H1 (cell line): ENCODE results near the gene ASB7. TPM values are rescaled to one million over a fixed set of nuclear protein-coding genes. Genes with fewer than 3 reads are reported as not detected.

Experiments
- CTCF ChIA-PET: fragments of 300-600 bp; sonication (Branson Sonifier 250); formaldehyde crosslinking; loops from one replicate; lab custom pipeline; 2021; ENCODE audit not compliant: partially characterized antibody; lab: Charles Lee
- POLR2A ChIA-PET: fragments of 300-600 bp; sonication (Branson Sonifier 250); formaldehyde crosslinking; loops from one replicate; lab custom pipeline; 2021; ENCODE audit warnings: inconsistent platforms; ENCODE audit not compliant: partially characterized antibody; lab: Charles Lee
- DNase-seq, 2 experiments: peaks; one replicate each; pipeline versions ENCODE4 v3.0.0 to v3.0.0-alpha.2; 2010 to 2022; ENCODE audit warnings: low spot score in 2 of 2, low read depth in 1 of 2, mixed read lengths in 1 of 2
- FAIRE-seq: peaks from 2 replicates; lab custom pipeline; 2011; peaks lifted over from hg19 to GRCh38; lab: Jason Lieb, UNC
- H2AFZ ChIP-seq: 2 replicates; pipeline ENCODE4 v1.8.1; 2012; ENCODE audit warnings: low read length, inconsistent platforms
- H2AK5ac ChIP-seq: 2 replicates; pipeline ENCODE4 v1.6.1; 2013; ENCODE audit warnings: low read depth, low read length
- H2BK120ac ChIP-seq: replicated peaks from 2 replicates; pipeline ENCODE3; 2013; ENCODE audit warnings: low read depth, low read length, inconsistent platforms
- H2BK12ac ChIP-seq: 2 replicates; pipeline ENCODE4 v1.6.1; 2013; ENCODE audit warnings: low read depth, low read length
- H2BK15ac ChIP-seq: 2 replicates; pipeline ENCODE4 v1.6.1; 2013; ENCODE audit warnings: low read length
- H2BK20ac ChIP-seq: 2 replicates; pipeline ENCODE4 v1.6.1; 2013; ENCODE audit warnings: low read length
- H2BK5ac ChIP-seq: 2 replicates; pipeline ENCODE4 v1.6.1; 2013; ENCODE audit warnings: low read depth, low read length
- H3K14ac ChIP-seq: 2 replicates; pipeline ENCODE4 v1.6.1; 2013; ENCODE audit warnings: inconsistent platforms; ENCODE audit not compliant: insufficient read length
- H3K18ac ChIP-seq: 2 replicates; pipeline ENCODE4 v1.6.1; 2013; ENCODE audit warnings: low read length; ENCODE audit errors: extremely low read depth
- H3K23ac ChIP-seq: 2 replicates; pipeline ENCODE4 v1.6.1; 2013; ENCODE audit warnings: inconsistent platforms; ENCODE audit not compliant: insufficient read length
- H3K23me2 ChIP-seq: 2 replicates; pipeline ENCODE4 v1.6.1; 2013; ENCODE audit warnings: low read depth, low read length
- H3K27ac ChIP-seq: 2 replicates; pipeline ENCODE4 v1.6.1; 2011; ENCODE audit warnings: low read depth, low read length, inconsistent platforms
- H3K27me3 ChIP-seq, 4 experiments: replicated peaks in 1 of 4; 1 replicate in 1 of 4; 2 replicates in 3 of 4; pipeline versions ENCODE4 v1.6.1 to v1.8.1; 2011 to 2013; ENCODE audit warnings: low read length in 3 of 4, mild to moderate bottlenecking in 3 of 4, inconsistent platforms in 2 of 4, mixed read lengths in 2 of 4, moderate library complexity in 1 of 4; ENCODE audit not compliant: control insufficient read depth in 3 of 4, insufficient read depth in 3 of 4; ENCODE audit errors: extremely low read depth in 1 of 4
- H3K36me3 ChIP-seq, 4 experiments: 2 replicates each; pipeline versions ENCODE4 v1.6.1 to v1.8.1; 2011 to 2013; ENCODE audit warnings: mild to moderate bottlenecking in 4 of 4, low read length in 3 of 4, moderate library complexity in 2 of 4, control low read depth in 1 of 4, inconsistent platforms in 1 of 4; ENCODE audit not compliant: insufficient read depth in 4 of 4, control insufficient read depth in 2 of 4
- H3K4ac ChIP-seq: replicated peaks from 2 replicates; pipeline ENCODE3; 2013; ENCODE audit warnings: low read length, low read depth, mixed read lengths, inconsistent platforms; ENCODE audit not compliant: insufficient read length
- H3K4me1 ChIP-seq, 4 experiments: replicated peaks in 1 of 4; 1 replicate in 1 of 4; 2 replicates in 3 of 4; pipeline versions ENCODE4 v1.6.1 to v1.8.1; 2011 to 2013; ENCODE audit warnings: low read length in 3 of 4, inconsistent platforms in 2 of 4, mixed read lengths in 1 of 4; ENCODE audit not compliant: insufficient read depth in 4 of 4, control insufficient read depth in 3 of 4
- H3K4me2 ChIP-seq, 2 experiments: 2 replicates each; pipeline versions ENCODE4 v1.6.1 to v1.8.1; 2011 to 2013; ENCODE audit warnings: low read depth in 2 of 2, low read length in 2 of 2, control low read depth in 1 of 2, inconsistent platforms in 1 of 2, mild to moderate bottlenecking in 1 of 2; ENCODE audit not compliant: insufficient read depth in 1 of 2
- H3K4me3 ChIP-seq, 4 experiments: fragments of 200-600, 300-600 bp in 1 of 4; sonication (generic), shearing (Covaris generic), sonication (Bioruptor Twin) in 1 of 4; 2 replicates each; pipeline versions ENCODE4 v1.5.1 to v1.8.1; 2011 to 2016; ENCODE audit warnings: low read length in 4 of 4, low read depth in 3 of 4, control low read depth in 2 of 4, inconsistent platforms in 2 of 4, mild to moderate bottlenecking in 2 of 4, mixed read lengths in 1 of 4, moderate library complexity in 1 of 4; ENCODE audit not compliant: insufficient read depth in 2 of 4; ENCODE audit errors: extremely low read depth in 1 of 4
- H3K56ac ChIP-seq: replicated peaks from 2 replicates; pipeline ENCODE3; 2013; ENCODE audit warnings: low read depth, mild to moderate bottlenecking, mixed read lengths, low read length, inconsistent platforms; ENCODE audit not compliant: insufficient read length
- H3K79me1 ChIP-seq: 2 replicates; pipeline ENCODE4 v1.6.1; 2013; ENCODE audit warnings: low read depth, low read length, control low read depth
- H3K79me2 ChIP-seq, 2 experiments: 2 replicates each; pipeline versions ENCODE4 v1.6.1 to v1.8.1; 2012 to 2013; ENCODE audit warnings: low read length in 2 of 2, mild to moderate bottlenecking in 2 of 2, inconsistent platforms in 1 of 2; ENCODE audit not compliant: insufficient read depth in 2 of 2, control insufficient read depth in 1 of 2
- H3K9ac ChIP-seq, 4 experiments: replicated peaks in 1 of 4; 1 replicate in 1 of 4; 2 replicates in 3 of 4; pipeline versions ENCODE4 v1.6.1 to v1.8.1; 2011 to 2013; ENCODE audit warnings: low read depth in 3 of 4, low read length in 3 of 4, control low read depth in 2 of 4, mild to moderate bottlenecking in 2 of 4, moderate library complexity in 2 of 4, inconsistent platforms in 1 of 4; ENCODE audit errors: extremely low read depth in 1 of 4
- H3K9me3 ChIP-seq, 2 experiments: 2 replicates each; pipeline versions ENCODE4 v1.6.1 to v1.8.1; 2012 to 2013; ENCODE audit warnings: mild to moderate bottlenecking in 2 of 2, moderate library complexity in 2 of 2, control low read depth in 1 of 2, inconsistent platforms in 1 of 2, low read depth in 1 of 2, low read length in 1 of 2, mixed read lengths in 1 of 2; ENCODE audit not compliant: insufficient read depth in 2 of 2
- H4K20me1 ChIP-seq, 2 experiments: replicated peaks in 1 of 2; 2 replicates each; pipeline versions ENCODE3 to v1.8.1; 2011 to 2013; ENCODE audit warnings: inconsistent platforms in 2 of 2, low read length in 2 of 2, mild to moderate bottlenecking in 1 of 2; ENCODE audit not compliant: insufficient read depth in 2 of 2, control insufficient read depth in 1 of 2
- H4K5ac ChIP-seq: 2 replicates; pipeline ENCODE4 v1.6.1; 2013; ENCODE audit warnings: low read length, low read depth, mixed read lengths, inconsistent platforms; ENCODE audit not compliant: insufficient read length
- H4K8ac ChIP-seq: 2 replicates; pipeline ENCODE4 v1.8.0; 2013; ENCODE audit warnings: mild to moderate bottlenecking, moderate library complexity, low read length, inconsistent platforms; ENCODE audit not compliant: insufficient read depth; ENCODE audit errors: extremely low read depth
- H4K91ac ChIP-seq: replicated peaks from 2 replicates; pipeline ENCODE3; 2013; ENCODE audit warnings: low read length, mixed read lengths, inconsistent platforms; ENCODE audit not compliant: insufficient read length
- WGBS, 2 experiments: shearing (Covaris generic) in 1 of 2; methylation state at CpG; one replicate each; pipeline versions ENCODE4 v1.1.6 to v1.1.7; 2013 to 2015; ENCODE audit warnings: low lambda C conversion rate in 2 of 2, mixed read lengths in 2 of 2, inconsistent platforms in 1 of 2, low coverage in 1 of 2, missing lambda C conversion rate in 1 of 2; ENCODE audit not compliant: insufficient replicate concordance in 2 of 2, insufficient coverage in 1 of 2, insufficient read length in 1 of 2; ENCODE audit errors: extremely low coverage in 1 of 2, missing lambda C conversion rate in 1 of 2; 5-methylcytosine and 5-hydroxymethylcytosine counted together
- polyA plus RNA-seq, 7 experiments: library from polyadenylated mRNA; depleted of rRNA in 3 of 7; stranded (reverse) in 5 of 7; unstranded in 2 of 7; fragments of >200 nt in 5 of 7; fragments of 200-250 nt in 2 of 7; gene quantifications; 1 replicate in 5 of 7; 2 replicates in 1 of 7; 4 replicates in 1 of 7; pipeline versions ENCODE4 v1.2.1 to v1.2.3, GENCODE V29; 2011 to 2013; ENCODE audit warnings: missing spikeins in 2 of 7, mixed read lengths in 2 of 7
- total RNA-seq: library from RNA; stranded (reverse); fragmentation: NEBNext Ultra II Directional; extraction: Animal tissue kit (Norgen Biotek cat#: 25700); gene quantifications from 2 replicates; pipeline ENCODE4 v1.2.1, GENCODE V29; 2021

Gene ASB7
- total and polyA plus RNA-seq, 2 of the 8 experiments (the other 6 are each of a cell fraction or from before 2014, with no cell fraction given) = 5.2 to 12.8 TPM

DNA sequence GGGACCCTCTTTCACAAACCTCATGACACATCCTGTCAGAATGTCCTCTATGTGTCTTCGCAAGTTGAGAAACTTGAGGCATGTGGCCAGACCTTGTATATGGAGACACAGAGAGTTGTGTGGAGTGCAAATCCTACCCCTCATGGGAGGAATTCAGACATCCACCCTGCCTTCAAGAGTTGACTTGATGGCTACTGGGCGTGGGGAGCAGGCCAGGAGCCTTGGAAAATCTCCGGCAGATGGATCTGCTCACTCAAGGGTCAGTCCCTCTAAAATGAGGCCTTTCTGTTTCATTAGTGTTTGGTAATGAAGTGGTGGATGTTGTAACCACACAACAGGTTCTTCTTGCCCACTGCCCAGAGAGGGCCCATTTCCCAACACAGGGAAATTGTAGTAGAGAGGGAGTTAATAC lies 79.0 kb downstream of the ASB7 start:
- Histone ChIP-seq H2AK5ac (no peak overlapping the region), H3K23me2 (no peaks in the 10 kb centered on the region), H3K4me1 (no peaks in the 10 kb centered on the region), H2BK120ac (no peak overlapping the region), H2BK15ac (no peak overlapping the region), H3K4ac (no peak overlapping the region), H3K79me1 (no peaks in the 10 kb centered on the region), H3K27me3 (no peaks in the 10 kb centered on the region), H4K8ac (no peak overlapping the region), H4K5ac (no peak overlapping the region), H3K27ac (no peak overlapping the region), H2BK5ac (no peak overlapping the region), H4K91ac (no peak overlapping the region), H3K18ac (no peak overlapping the region), H3K4me2 (no peak overlapping the region), H3K9ac (no peak overlapping the region), H3K36me3 (no peaks in the 10 kb centered on the region), H3K9me3 (peaks cover 14 to 25% of the 10 kb centered on the region in 2 experiments), H3K14ac (no peak overlapping the region), H3K23ac (no peak overlapping the region), H3K4me3 (no peak overlapping the region), H2BK20ac (no peak overlapping the region), H3K56ac (no peak overlapping the region), H2AFZ (no peak overlapping the region), H2BK12ac (no peak overlapping the region), H4K20me1 (no peaks in the 10 kb centered on the region), H3K79me2 (no peaks in the 10 kb centered on the region)
- WGBS, 2 experiments = 85% methylated on average over 3 of the region's 3 CpGs; no CpG with 5 or more reads in 1 of the 2 experiments
- FAIRE-seq (no peak), DNase-seq (no peak)
- CTCF ChIA-PET = no interaction called here
- POLR2A ChIA-PET = no interaction called here
